GM18519 (cell line): ENCODE data around the gene RNF227.
"Not testable (repeated sequence)": the region's sequence is repeated elsewhere in the genome, so short reads cannot be mapped to it uniquely, and the experiment has no call there.

ENCODE experiments used
- ATAC-seq: cut with Tn5 transposase; IDR thresholded peaks from one replicate; pipeline ENCODE4 v1.9.1; 2021; ENCODE audit warnings: mild to moderate bottlenecking, moderate library complexity; ENCODE audit not compliant: unreplicated experiment, low FRiP score

The RNF227 gene

GRCh38 chr17:7864995-7865650 is 51.0 kb downstream of the RNF227 start:
- ATAC-seq: no peak

- not testable (repeated sequence) for ATAC-seq
Observed at GRCh38 chr17:7864384-7864783, 51.7 kb downstream of the RNF227 start.
